KMS-11 (cell line): Measurements from ENCODE around the gene IGSF5.
"Not testable (repeated sequence)": the region's sequence is repeated elsewhere in the genome, so short reads cannot be mapped to it uniquely, and the experiment has no call there.

Experiments
- H2AFZ ChIP-seq: fragments of 200-600 bp; sonication (generic); 2 replicates; pipeline ENCODE4 v1.6.1; 2016; ENCODE audit warnings: antibody characterized with exemption, mixed run types, low read depth
- H3K27ac ChIP-seq: fragments of 200-600 bp; sonication (generic); 2 replicates; pipeline ENCODE4 v1.6.1; 2016; ENCODE audit warnings: mild to moderate bottlenecking, mixed run types
- H3K27me3 ChIP-seq: fragments of 200-600 bp; sonication (generic); 2 replicates; pipeline ENCODE4 v1.6.1; 2017; ENCODE audit warnings: mild to moderate bottlenecking, low read depth, mixed run types, moderate library complexity; ENCODE audit not compliant: insufficient read depth
- H3K36me3 ChIP-seq: fragments of 200-600 bp; sonication (generic); 2 replicates; pipeline ENCODE4 v1.6.1; 2017; ENCODE audit warnings: mild to moderate bottlenecking, mixed run types; ENCODE audit not compliant: insufficient read depth
- H3K4me1 ChIP-seq: fragments of 200-600 bp; sonication (generic); 2 replicates; pipeline ENCODE4 v1.6.1; 2016; ENCODE audit warnings: mild to moderate bottlenecking, low read depth, mixed run types; ENCODE audit not compliant: poor library complexity, severe bottlenecking
- H3K4me2 ChIP-seq: fragments of 200-600 bp; sonication (generic); 2 replicates; pipeline ENCODE4 v1.7.0; 2016; ENCODE audit warnings: mild to moderate bottlenecking, mixed run types
- H3K4me3 ChIP-seq: fragments of 200-600 bp; sonication (generic); IDR thresholded peaks from 2 replicates; pipeline ENCODE4 v1.6.1; 2017; ENCODE audit warnings: low read depth, low read length, mixed read lengths; ENCODE audit not compliant: insufficient read depth
- H3K79me2 ChIP-seq: fragments of 200-600 bp; sonication (generic); 2 replicates; pipeline ENCODE4 v1.6.1; 2016; ENCODE audit warnings: low read depth, mixed run types; ENCODE audit not compliant: insufficient read depth
- H3K9ac ChIP-seq: fragments of 200-600 bp; sonication (generic); 2 replicates; pipeline ENCODE4 v1.6.1; 2016; ENCODE audit warnings: mild to moderate bottlenecking, mixed run types
- H4K20me1 ChIP-seq: fragments of 200-600 bp; sonication (generic); 2 replicates; pipeline ENCODE4 v1.6.1; 2016; ENCODE audit warnings: mild to moderate bottlenecking, mixed run types; ENCODE audit not compliant: insufficient read depth
- TF ChIP-seq, protein P1 (sequence below): fragments of 200-600 bp; sonication (generic); conservative IDR thresholded peaks from 2 replicates; pipeline ENCODE4 v1.6.1; 2017; ENCODE audit warnings: low read depth, mild to moderate bottlenecking, antibody characterized with exemption, low read length, moderate library complexity, mixed read lengths

IGSF5 gene

DNA sequence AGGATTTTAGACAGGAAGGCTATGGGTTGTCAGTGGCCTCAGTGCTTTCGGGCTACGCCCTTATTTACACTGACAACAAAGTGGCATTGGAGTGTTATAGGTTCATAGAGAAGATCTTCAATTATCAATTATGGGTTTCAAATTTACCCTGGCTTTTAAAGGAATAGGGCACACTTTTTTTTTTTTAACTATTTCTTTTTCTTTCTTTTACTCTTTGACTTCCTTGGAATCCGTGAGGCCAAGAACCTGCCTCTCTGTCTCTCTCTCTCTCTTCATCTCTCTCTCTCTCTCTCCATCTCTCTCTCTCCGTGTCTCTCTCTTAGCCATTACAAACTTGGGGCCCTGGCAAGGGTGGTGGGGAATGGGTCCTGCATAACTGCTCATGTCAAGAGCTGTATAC, at the start of gene IGSF5:
IGSF5 (plus strand) TSS at position 301 of the 400 bp plus-strand sequence. CDS start 327 bp downstream, outside the sequence.
- H3K36me3 ChIP-seq, H3K4me3 ChIP-seq, H2AFZ ChIP-seq, H3K79me2 ChIP-seq, H3K4me1 ChIP-seq, H3K27ac ChIP-seq, H4K20me1 ChIP-seq, H3K4me2 ChIP-seq, H3K27me3 ChIP-seq, H3K9ac ChIP-seq: not testable (repeated sequence)

GRCh38 chr21:39696196-39696595, 48.8 kb upstream of the IGSF5 start:
- Histone ChIP-seq H3K4me2 (no peak overlapping the region), H2AFZ (no peak overlapping the region), H3K79me2 (no peaks in the 10 kb centered on the region), H3K36me3 (no peaks in the 10 kb centered on the region), H4K20me1 (no peaks in the 10 kb centered on the region), H3K4me3 (no peak overlapping the region), H3K4me1 (no peaks in the 10 kb centered on the region), H3K27ac (no peak overlapping the region), H3K27me3 (no peaks in the 10 kb centered on the region), H3K9ac (no peak overlapping the region)
- TF ChIP-seq, protein P1, sequence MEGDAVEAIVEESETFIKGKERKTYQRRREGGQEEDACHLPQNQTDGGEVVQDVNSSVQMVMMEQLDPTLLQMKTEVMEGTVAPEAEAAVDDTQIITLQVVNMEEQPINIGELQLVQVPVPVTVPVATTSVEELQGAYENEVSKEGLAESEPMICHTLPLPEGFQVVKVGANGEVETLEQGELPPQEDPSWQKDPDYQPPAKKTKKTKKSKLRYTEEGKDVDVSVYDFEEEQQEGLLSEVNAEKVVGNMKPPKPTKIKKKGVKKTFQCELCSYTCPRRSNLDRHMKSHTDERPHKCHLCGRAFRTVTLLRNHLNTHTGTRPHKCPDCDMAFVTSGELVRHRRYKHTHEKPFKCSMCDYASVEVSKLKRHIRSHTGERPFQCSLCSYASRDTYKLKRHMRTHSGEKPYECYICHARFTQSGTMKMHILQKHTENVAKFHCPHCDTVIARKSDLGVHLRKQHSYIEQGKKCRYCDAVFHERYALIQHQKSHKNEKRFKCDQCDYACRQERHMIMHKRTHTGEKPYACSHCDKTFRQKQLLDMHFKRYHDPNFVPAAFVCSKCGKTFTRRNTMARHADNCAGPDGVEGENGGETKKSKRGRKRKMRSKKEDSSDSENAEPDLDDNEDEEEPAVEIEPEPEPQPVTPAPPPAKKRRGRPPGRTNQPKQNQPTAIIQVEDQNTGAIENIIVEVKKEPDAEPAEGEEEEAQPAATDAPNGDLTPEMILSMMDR, result no peak

DNA sequence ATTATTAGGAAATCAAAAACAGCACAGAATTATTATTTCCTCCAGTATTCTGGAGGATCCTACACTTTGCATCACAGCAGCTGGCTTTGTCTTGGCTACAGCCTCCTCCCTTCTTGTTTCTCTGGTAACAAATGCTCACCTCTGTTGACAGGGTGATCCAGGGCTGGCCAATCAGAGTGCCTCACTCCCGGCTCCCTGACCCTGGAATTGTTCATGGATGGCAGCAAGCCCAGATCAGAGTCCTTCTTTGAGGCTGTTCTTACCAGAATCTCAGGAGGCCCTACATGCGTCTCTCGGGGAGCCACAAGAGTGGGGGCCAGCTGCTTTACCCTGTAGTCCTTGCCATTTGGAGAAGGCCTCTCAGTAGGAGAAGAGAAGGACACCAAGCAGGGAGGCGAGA, 48.4 kb upstream of the IGSF5 start:
- Histone ChIP-seq H3K4me3 (no peak overlapping the region), H3K27ac (no peak overlapping the region), H3K4me1 (no peaks in the 10 kb centered on the region), H3K36me3 (no peaks in the 10 kb centered on the region), H3K79me2 (no peaks in the 10 kb centered on the region), H4K20me1 (no peaks in the 10 kb centered on the region), H2AFZ (no peak overlapping the region), H3K4me2 (no peak overlapping the region), H3K9ac (no peak overlapping the region), H3K27me3 (no peaks in the 10 kb centered on the region)
- TF ChIP-seq, protein P1, result no peak

DNA sequence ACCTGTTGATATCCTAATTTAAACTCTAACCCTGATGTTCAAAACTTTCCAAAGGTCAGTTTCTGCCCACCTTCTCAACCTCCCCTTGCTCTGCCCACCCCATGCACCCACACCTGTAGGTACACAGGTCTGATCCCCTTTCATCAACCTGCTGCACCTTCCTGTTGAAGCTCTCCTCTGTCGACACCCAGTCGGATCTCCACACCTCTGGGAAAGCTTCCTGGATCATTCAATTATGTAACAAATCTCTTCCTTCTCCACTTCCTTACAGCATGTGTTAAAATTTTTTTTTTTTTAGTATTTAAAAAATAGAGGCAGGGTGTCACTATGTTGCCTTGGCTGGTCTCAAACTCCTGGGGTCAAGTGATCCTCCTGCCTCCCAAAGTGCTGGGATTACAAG, 44.7 kb upstream of the IGSF5 start:
- H3K4me1 ChIP-seq, result no peaks in the 10 kb centered on the region
- H3K36me3 ChIP-seq, result no peaks in the 10 kb centered on the region
- H3K27me3 ChIP-seq, result no peaks in the 10 kb centered on the region
- no peaks in the 10 kb centered on the region for H4K20me1 ChIP-seq
- TF ChIP-seq, protein P1, result no peak
- H3K9ac ChIP-seq, result no peak overlapping the region
- H3K79me2 ChIP-seq, result no peaks in the 10 kb centered on the region
- H2AFZ ChIP-seq, result no peak overlapping the region
- no peak overlapping the region for H3K27ac ChIP-seq
- H3K4me3 ChIP-seq, result no peak overlapping the region
- no peak overlapping the region for H3K4me2 ChIP-seq

GRCh38 chr21:39703578-39703977, 41.4 kb upstream of the IGSF5 start:
- no peaks in the 10 kb centered on the region for H3K27me3 ChIP-seq
- H2AFZ ChIP-seq, result no peak overlapping the region
- H3K79me2 ChIP-seq, result no peaks in the 10 kb centered on the region
- H3K9ac ChIP-seq, result no peak overlapping the region
- H3K4me3 ChIP-seq, result no peak overlapping the region
- no peak overlapping the region for H3K27ac ChIP-seq
- no peaks in the 10 kb centered on the region for H4K20me1 ChIP-seq
- no peak overlapping the region for H3K4me2 ChIP-seq
- H3K36me3 ChIP-seq, result no peaks in the 10 kb centered on the region
- H3K4me1 ChIP-seq, result no peaks in the 10 kb centered on the region
- TF ChIP-seq, protein P1, result no peak
